ENCODE results near the gene TRIAP1. TPM values are rescaled to one million over a fixed set of nuclear protein-coding genes. Genes with fewer than 3 reads are reported as not detected.

Gene TRIAP1
- total RNA-seq, 1 donor from 2014 or later, result 38.1 TPM

DNA sequence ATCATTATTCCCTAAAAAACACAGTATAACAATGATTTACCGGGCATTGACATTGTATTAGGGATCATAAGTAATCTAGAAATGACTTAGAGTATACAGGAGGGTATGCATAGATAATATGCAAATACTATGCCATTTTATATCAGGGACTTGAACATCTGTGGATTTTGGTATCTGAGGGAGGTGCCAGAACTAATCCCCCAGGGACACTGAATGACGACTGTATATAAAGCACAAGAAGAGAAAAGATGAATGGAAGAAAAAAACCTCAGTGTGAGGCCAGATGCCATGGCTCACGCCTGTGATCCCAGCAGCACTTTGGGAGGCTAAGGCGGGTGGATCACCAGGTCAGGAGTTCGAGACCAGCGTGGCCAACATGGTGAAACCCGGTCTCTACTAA, 33.8 kb downstream of the TRIAP1 start:
- Mint-ChIP-seq H3K27me3 (ENCODE audit: low read depth) (no peaks in the 10 kb centered on the region), H3K9me3 (no peaks in the 10 kb centered on the region), H3K4me3 (no peak overlapping the region), H3K27ac (ENCODE audit: unreplicated experiment) (no peak overlapping the region), H3K36me3 (ENCODE audit: low read depth) (no peaks in the 10 kb centered on the region), H3K4me1 (peaks cover 22% of the 10 kb centered on the region)
- TF ChIP-seq, protein P1, sequence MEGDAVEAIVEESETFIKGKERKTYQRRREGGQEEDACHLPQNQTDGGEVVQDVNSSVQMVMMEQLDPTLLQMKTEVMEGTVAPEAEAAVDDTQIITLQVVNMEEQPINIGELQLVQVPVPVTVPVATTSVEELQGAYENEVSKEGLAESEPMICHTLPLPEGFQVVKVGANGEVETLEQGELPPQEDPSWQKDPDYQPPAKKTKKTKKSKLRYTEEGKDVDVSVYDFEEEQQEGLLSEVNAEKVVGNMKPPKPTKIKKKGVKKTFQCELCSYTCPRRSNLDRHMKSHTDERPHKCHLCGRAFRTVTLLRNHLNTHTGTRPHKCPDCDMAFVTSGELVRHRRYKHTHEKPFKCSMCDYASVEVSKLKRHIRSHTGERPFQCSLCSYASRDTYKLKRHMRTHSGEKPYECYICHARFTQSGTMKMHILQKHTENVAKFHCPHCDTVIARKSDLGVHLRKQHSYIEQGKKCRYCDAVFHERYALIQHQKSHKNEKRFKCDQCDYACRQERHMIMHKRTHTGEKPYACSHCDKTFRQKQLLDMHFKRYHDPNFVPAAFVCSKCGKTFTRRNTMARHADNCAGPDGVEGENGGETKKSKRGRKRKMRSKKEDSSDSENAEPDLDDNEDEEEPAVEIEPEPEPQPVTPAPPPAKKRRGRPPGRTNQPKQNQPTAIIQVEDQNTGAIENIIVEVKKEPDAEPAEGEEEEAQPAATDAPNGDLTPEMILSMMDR (conservative IDR thresholded peaks at IDR 0.05), result no peak
- DNase-seq (ENCODE audit: low read depth, low spot score), result no peak

DNA sequence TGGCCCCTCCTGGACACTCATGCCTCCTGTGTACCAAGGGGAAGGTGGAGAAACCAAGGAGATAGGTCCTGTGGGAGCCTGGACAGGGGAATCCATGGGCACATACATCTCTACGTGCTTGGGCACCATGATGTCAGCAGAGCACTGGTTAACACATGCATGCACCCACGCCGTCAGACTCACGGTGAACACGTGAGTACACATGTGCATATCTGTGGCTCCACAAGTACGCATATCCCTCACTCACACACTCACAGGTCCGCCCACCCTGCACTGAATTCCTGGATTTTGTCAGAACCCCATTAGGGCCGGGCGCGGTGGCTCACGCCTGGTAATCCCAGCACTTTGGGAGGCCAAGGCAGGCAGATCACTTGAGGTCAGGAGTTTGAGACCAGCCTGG, 37.4 kb downstream of the TRIAP1 start:
- H3K4me1 Mint-ChIP-seq, result peaks cover 19% of the 10 kb centered on the region
- H3K27me3 Mint-ChIP-seq (ENCODE audit: low read depth), result no peaks in the 10 kb centered on the region
- H3K4me3 Mint-ChIP-seq, result no peak overlapping the region
- no peak for DNase-seq (ENCODE audit: low read depth, low spot score)
- no peak overlapping the region for H3K27ac Mint-ChIP-seq (ENCODE audit: unreplicated experiment)
- no peaks in the 10 kb centered on the region for H3K36me3 Mint-ChIP-seq (ENCODE audit: low read depth)
- no peaks in the 10 kb centered on the region for H3K9me3 Mint-ChIP-seq
- TF ChIP-seq, protein P1 (conservative IDR thresholded peaks at IDR 0.05), result no peak

DNA sequence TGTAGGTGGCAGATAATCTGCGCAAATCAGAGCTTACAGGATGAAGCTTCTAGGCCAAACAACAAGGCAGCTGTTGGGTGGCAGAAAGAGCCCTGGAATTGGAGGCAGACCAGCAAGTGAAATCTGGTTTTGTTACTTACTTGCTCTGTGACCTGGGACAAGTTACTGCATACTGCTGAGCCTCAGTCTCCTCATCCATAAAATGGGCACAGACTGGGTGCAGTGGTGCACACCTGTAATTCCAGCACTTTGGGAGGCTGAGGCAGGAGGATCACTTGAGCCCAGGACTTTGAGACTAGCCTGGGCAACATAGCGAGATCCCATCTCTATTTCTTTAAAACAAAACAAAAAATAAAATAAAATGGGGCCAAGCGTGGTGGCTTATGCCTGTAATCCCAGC, 39.6 kb downstream of the TRIAP1 start:
- H3K27me3 Mint-ChIP-seq (ENCODE audit: low read depth), result no peaks in the 10 kb centered on the region
- H3K36me3 Mint-ChIP-seq (ENCODE audit: low read depth), result no peaks in the 10 kb centered on the region
- no peaks in the 10 kb centered on the region for H3K9me3 Mint-ChIP-seq
- no peak overlapping the region for H3K4me3 Mint-ChIP-seq
- no peak for DNase-seq (ENCODE audit: low read depth, low spot score)
- TF ChIP-seq, protein P1 (conservative IDR thresholded peaks at IDR 0.05), result no peak
- H3K27ac Mint-ChIP-seq (ENCODE audit: unreplicated experiment), result peak overlapping the region; percentile 1
- peaks cover 23% of the 10 kb centered on the region for H3K4me1 Mint-ChIP-seq

DNA sequence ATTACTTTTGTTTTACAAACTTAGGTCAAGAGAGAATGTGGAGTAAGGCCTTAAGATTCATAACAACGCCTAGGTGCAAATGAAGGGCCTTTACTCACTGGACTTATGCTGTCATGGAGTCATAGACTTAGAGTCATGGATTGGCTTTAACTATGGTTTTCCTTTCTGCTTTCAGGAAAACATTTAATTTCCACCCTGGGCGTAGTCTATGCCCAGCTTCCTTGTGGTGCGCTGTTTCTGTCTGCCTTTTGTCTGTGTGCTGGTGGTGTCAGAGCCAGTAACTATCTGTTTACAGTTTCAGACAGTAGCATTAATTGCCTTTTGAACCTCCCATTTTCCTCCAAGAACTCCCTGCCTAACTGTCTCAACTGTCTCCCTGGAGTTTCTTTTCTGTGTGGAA, 40.1 kb downstream of the TRIAP1 start:
- Mint-ChIP-seq H3K27me3 (ENCODE audit: low read depth) (no peaks in the 10 kb centered on the region), H3K4me3 (no peak overlapping the region), H3K27ac (ENCODE audit: unreplicated experiment) (peak overlapping the region; percentile 1), H3K36me3 (ENCODE audit: low read depth) (no peaks in the 10 kb centered on the region), H3K9me3 (no peaks in the 10 kb centered on the region), H3K4me1 (peaks cover 23% of the 10 kb centered on the region)
- no peak for DNase-seq (ENCODE audit: low read depth, low spot score)
- TF ChIP-seq, protein P1 (conservative IDR thresholded peaks at IDR 0.05), result no peak

DNA sequence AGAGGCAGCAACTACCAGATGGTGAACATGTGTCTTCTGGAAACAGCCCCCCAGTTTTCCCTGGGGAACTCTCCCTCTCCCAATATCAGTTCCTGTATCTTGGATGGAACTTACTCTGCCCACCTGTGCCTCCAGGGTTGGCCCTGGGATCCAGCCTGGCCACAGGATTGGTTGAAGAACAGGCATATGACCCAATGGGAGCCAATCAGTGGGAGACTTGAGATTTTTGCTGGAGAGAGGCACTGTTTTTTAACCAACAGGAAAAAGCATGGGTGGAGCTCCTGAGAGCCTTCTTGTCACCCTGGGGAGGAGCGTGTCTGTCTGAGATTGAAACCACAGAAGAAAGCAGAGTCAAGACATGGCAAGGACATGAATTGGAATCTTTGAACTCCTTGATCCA, 41.9 kb downstream of the TRIAP1 start:
- H3K27ac Mint-ChIP-seq (ENCODE audit: unreplicated experiment), result no peak overlapping the region
- peaks cover 36% of the 10 kb centered on the region for H3K4me1 Mint-ChIP-seq
- TF ChIP-seq, protein P1 (conservative IDR thresholded peaks at IDR 0.05), result no peak
- no peaks in the 10 kb centered on the region for H3K9me3 Mint-ChIP-seq
- H3K27me3 Mint-ChIP-seq (ENCODE audit: low read depth), result no peaks in the 10 kb centered on the region
- no peak overlapping the region for H3K4me3 Mint-ChIP-seq
- no peak for DNase-seq (ENCODE audit: low read depth, low spot score)
- H3K36me3 Mint-ChIP-seq (ENCODE audit: low read depth), result no peaks in the 10 kb centered on the region

DNA sequence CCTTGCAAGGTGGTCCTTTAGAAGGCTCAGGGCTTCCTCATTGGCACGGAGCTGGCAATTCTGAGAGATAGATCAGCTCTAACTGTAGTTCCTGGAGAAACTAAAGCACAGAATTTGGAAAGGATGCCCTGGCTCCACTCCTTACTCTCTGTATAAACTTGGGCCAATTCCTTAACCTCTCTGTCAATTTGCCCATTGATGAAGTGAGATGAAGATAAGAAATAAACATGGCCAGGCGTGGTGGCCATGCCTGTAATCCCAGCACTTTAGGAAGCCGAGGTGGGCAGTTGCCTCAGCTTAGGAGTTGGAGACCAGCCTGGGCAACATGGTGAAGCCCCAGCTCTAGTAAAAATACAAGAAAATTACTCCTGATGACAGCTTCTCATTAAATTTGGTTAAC, 42.3 kb downstream of the TRIAP1 start:
- no peaks in the 10 kb centered on the region for H3K27me3 Mint-ChIP-seq (ENCODE audit: low read depth)
- no peaks in the 10 kb centered on the region for H3K36me3 Mint-ChIP-seq (ENCODE audit: low read depth)
- no peaks in the 10 kb centered on the region for H3K9me3 Mint-ChIP-seq
- no peak overlapping the region for H3K27ac Mint-ChIP-seq (ENCODE audit: unreplicated experiment)
- TF ChIP-seq, protein P1 (conservative IDR thresholded peaks at IDR 0.05), result no peak
- no peak for DNase-seq (ENCODE audit: low read depth, low spot score)
- H3K4me3 Mint-ChIP-seq, result no peak overlapping the region
- peaks cover 38% of the 10 kb centered on the region for H3K4me1 Mint-ChIP-seq
